Measurements from ENCODE around the gene MIEF2.
"Not testable (repeated sequence)": the region's sequence is repeated elsewhere in the genome, so short reads cannot be mapped to it uniquely, and the experiment has no call there.

Gene MIEF2

GRCh38 chr17:18291718-18292540 is 31.5 kb downstream of the MIEF2 start:
- no peaks in the 10 kb centered on the region for H4K20me1 ChIP-seq (ENCODE audit: low read depth, low read length)
- H3K9ac ChIP-seq (ENCODE audit: low read length) = no peak overlapping the region
- no peaks in the 10 kb centered on the region for H3F3A ChIP-seq (ENCODE audit: insufficient read depth)
- no peak overlapping the region for H2AFZ ChIP-seq (ENCODE audit: low read depth, low read length, severe bottlenecking)
- H3K36me3 ChIP-seq (ENCODE audit: low read length) = peaks cover 10% of the 10 kb centered on the region; the same call in 1 of the 2 replicates
- H3K4me3 ChIP-seq (ENCODE audit: insufficient read depth, low read length, poor library complexity, severe bottlenecking) = no peak overlapping the region
- no peaks in the 10 kb centered on the region for H3K9me3 ChIP-seq (ENCODE audit: insufficient read depth, low read length)
- no peaks in the 10 kb centered on the region for H3K79me2 ChIP-seq (ENCODE audit: insufficient read depth, low read length)
- H3K27ac ChIP-seq (ENCODE audit: low read depth, low read length) = no peak overlapping the region
- TF ChIP-seq EZH2phosphoT487 (conservative IDR thresholded peaks at IDR 0.05; ENCODE audit: low read length) (no peak), CTCF (IDR thresholded peaks at IDR 0.05; ENCODE audit: insufficient read depth, low read length, poor library complexity, severe bottlenecking) (no peak)
- H3K27me3 ChIP-seq (ENCODE audit: low read length) = no peaks in the 10 kb centered on the region
- H3K4me2 ChIP-seq (ENCODE audit: low read depth, low read length, poor library complexity, severe bottlenecking) = no peak overlapping the region
- no peaks in the 10 kb centered on the region for H3K9me2 ChIP-seq (replicated peaks; ENCODE audit: insufficient read depth, low read length)

- H3K4me2 ChIP-seq (ENCODE audit: low read depth, low read length, poor library complexity, severe bottlenecking); H4K20me1 ChIP-seq (ENCODE audit: low read depth, low read length); H2AFZ ChIP-seq (ENCODE audit: low read depth, low read length, severe bottlenecking); H3F3A ChIP-seq (ENCODE audit: insufficient read depth); H3K9me3 ChIP-seq (ENCODE audit: insufficient read depth, low read length); H3K27me3 ChIP-seq (ENCODE audit: low read length); H3K4me3 ChIP-seq (ENCODE audit: insufficient read depth, low read length, poor library complexity, severe bottlenecking); H3K9ac ChIP-seq (ENCODE audit: low read length); H3K9me2 ChIP-seq (replicated peaks; ENCODE audit: insufficient read depth, low read length); H3K79me2 ChIP-seq (ENCODE audit: insufficient read depth, low read length); H3K27ac ChIP-seq (ENCODE audit: low read depth, low read length): not testable (repeated sequence)
- peaks cover 21% of the 10 kb centered on the region for H3K36me3 ChIP-seq (ENCODE audit: low read length)
These were observed 37.6 kb downstream of the MIEF2 start for GRCh38 chr17:18298061-18298460.

GRCh38 chr17:18300725-18301480 is 40.4 kb downstream of the MIEF2 start:
- Histone ChIP-seq H3K4me2 (ENCODE audit: low read depth, low read length, poor library complexity, severe bottlenecking) (no peak overlapping the region), H3K36me3 (ENCODE audit: low read length) (peaks cover 27% of the 10 kb centered on the region), H2AFZ (ENCODE audit: low read depth, low read length, severe bottlenecking) (no peak overlapping the region), H3K79me2 (ENCODE audit: insufficient read depth, low read length) (no peaks in the 10 kb centered on the region), H3K27me3 (ENCODE audit: low read length) (no peaks in the 10 kb centered on the region), H3K4me3 (ENCODE audit: insufficient read depth, low read length, poor library complexity, severe bottlenecking) (no peak overlapping the region), H3F3A (ENCODE audit: insufficient read depth) (no peaks in the 10 kb centered on the region), H3K9me2 (replicated peaks; ENCODE audit: insufficient read depth, low read length) (no peaks in the 10 kb centered on the region), H4K20me1 (ENCODE audit: low read depth, low read length) (no peaks in the 10 kb centered on the region), H3K9me3 (ENCODE audit: insufficient read depth, low read length) (no peaks in the 10 kb centered on the region), H3K27ac (ENCODE audit: low read depth, low read length) (no peak overlapping the region), H3K9ac (ENCODE audit: low read length) (no peak overlapping the region)
- TF ChIP-seq EZH2phosphoT487 (conservative IDR thresholded peaks at IDR 0.05; ENCODE audit: low read length) (no peak), CTCF (IDR thresholded peaks at IDR 0.05; ENCODE audit: insufficient read depth, low read length, poor library complexity, severe bottlenecking) (no peak)

- H4K20me1 ChIP-seq (ENCODE audit: low read depth, low read length); H2AFZ ChIP-seq (ENCODE audit: low read depth, low read length, severe bottlenecking); H3K4me3 ChIP-seq (ENCODE audit: insufficient read depth, low read length, poor library complexity, severe bottlenecking); H3K79me2 ChIP-seq (ENCODE audit: insufficient read depth, low read length); H3F3A ChIP-seq (ENCODE audit: insufficient read depth); H3K9me3 ChIP-seq (ENCODE audit: insufficient read depth, low read length); H3K9ac ChIP-seq (ENCODE audit: low read length); H3K27me3 ChIP-seq (ENCODE audit: low read length); H3K27ac ChIP-seq (ENCODE audit: low read depth, low read length); H3K4me2 ChIP-seq (ENCODE audit: low read depth, low read length, poor library complexity, severe bottlenecking); H3K9me2 ChIP-seq (replicated peaks; ENCODE audit: insufficient read depth, low read length): not testable (repeated sequence)
- H3K36me3 ChIP-seq (ENCODE audit: low read length) = peaks cover 38% of the 10 kb centered on the region
These were observed 42.7 kb downstream of the MIEF2 start for GRCh38 chr17:18303206-18303605.
